Globus pallidus (tissue), 1 donor: ENCODE measurements around the gene MMP24OS.
A peak's percentile ranks its signal among the peaks of the same experiment; 100 is the strongest.
"Not testable (repeated sequence)": the region's sequence is repeated elsewhere in the genome, so short reads cannot be mapped to it uniquely, and the experiment has no call there.

Experiments
- DNase-seq: peaks from one replicate; pipeline ENCODE4 v3.0.0-alpha.2; 2015; ENCODE audit warnings: low spot score

Gene MMP24OS

GRCh38 chr20:35277531-35278395 lies at the start of gene MMP24OS:
TSS of gene MMP24OS (minus strand) at chr20:35278122. CDS start at chr20:35277929, 193 bp downstream.
- DNase-seq = peak; percentile 80

- DNase-seq = no peak
Observed at GRCh38 chr20:35327074-35327976, 49.4 kb upstream of the MMP24OS start.

- no peak for DNase-seq
Observed at GRCh38 chr20:35326740-35327073, 48.8 kb upstream of the MMP24OS start.

- peak; percentile 20 for DNase-seq
Observed at GRCh38 chr20:35326021-35326739, 48.3 kb upstream of the MMP24OS start.

- no peak for DNase-seq
Observed at GRCh38 chr20:35325401-35325800, 47.5 kb upstream of the MMP24OS start.

- no peak for DNase-seq
Observed at GRCh38 chr20:35320396-35321126, 42.6 kb upstream of the MMP24OS start.

- DNase-seq = no peak
Observed at GRCh38 chr20:35319871-35320197, 41.9 kb upstream of the MMP24OS start.

GRCh38 chr20:35319192-35319870 lies 41.4 kb upstream of the MMP24OS start:
- no peak for DNase-seq

- DNase-seq = no peak
Observed at GRCh38 chr20:35318502-35319157, 40.7 kb upstream of the MMP24OS start.

- DNase-seq = no peak
Observed at GRCh38 chr20:35317416-35318210, 39.7 kb upstream of the MMP24OS start.

- DNase-seq = no peak
Observed at GRCh38 chr20:35316086-35316485, 38.2 kb upstream of the MMP24OS start.

- not testable (repeated sequence) for DNase-seq
Observed at GRCh38 chr20:35315632-35316020, 37.7 kb upstream of the MMP24OS start.

- DNase-seq = no peak
Observed at GRCh38 chr20:35314816-35315631, 37.1 kb upstream of the MMP24OS start.

- no peak for DNase-seq
Observed at GRCh38 chr20:35312318-35312717, 34.4 kb upstream of the MMP24OS start.

GRCh38 chr20:35311822-35312221 lies 33.9 kb upstream of the MMP24OS start:
- no peak for DNase-seq

- DNase-seq = no peak
Observed at GRCh38 chr20:35311409-35311808, 33.5 kb upstream of the MMP24OS start.

- peak; percentile 69 for DNase-seq
Observed at GRCh38 chr20:35307666-35308653, 30.0 kb upstream of the MMP24OS start.
